ENCODE results near the gene MRPL50.
A peak's percentile ranks its signal among the peaks of the same experiment; 100 is the strongest.

- TF ChIP-seq CTCF (IDR thresholded peaks at IDR 0.05): peak in 1 of 4 donors; percentile 11
- TF ChIP-seq POLR2A (IDR thresholded peaks at IDR 0.05): peak; percentile 72
Observed at GRCh38 chr9:101433229-101433628, 34.8 kb upstream of the MRPL50 start.

All from right lobe of liver (tissue), 4 donors.